HG03103 (cell line): ENCODE measurements around the gene PRSS27.
"Not testable (repeated sequence)": the region's sequence is repeated elsewhere in the genome, so short reads cannot be mapped to it uniquely, and the experiment has no call there.

Source experiments
- ATAC-seq: cut with Tn5 transposase; IDR thresholded peaks from one replicate; pipeline ENCODE4 v1.9.1; 2021; ENCODE audit warnings: low read depth; ENCODE audit not compliant: unreplicated experiment

PRSS27 gene

GRCh38 chr16:2680360-2680759 is 39.7 kb downstream of the PRSS27 start:
- not testable (repeated sequence) for ATAC-seq

- ATAC-seq: not testable (repeated sequence)
Observed at GRCh38 chr16:2679902-2680301, 40.1 kb downstream of the PRSS27 start.

- ATAC-seq: not testable (repeated sequence)
Observed at GRCh38 chr16:2678206-2678965, 41.6 kb downstream of the PRSS27 start.

DNA sequence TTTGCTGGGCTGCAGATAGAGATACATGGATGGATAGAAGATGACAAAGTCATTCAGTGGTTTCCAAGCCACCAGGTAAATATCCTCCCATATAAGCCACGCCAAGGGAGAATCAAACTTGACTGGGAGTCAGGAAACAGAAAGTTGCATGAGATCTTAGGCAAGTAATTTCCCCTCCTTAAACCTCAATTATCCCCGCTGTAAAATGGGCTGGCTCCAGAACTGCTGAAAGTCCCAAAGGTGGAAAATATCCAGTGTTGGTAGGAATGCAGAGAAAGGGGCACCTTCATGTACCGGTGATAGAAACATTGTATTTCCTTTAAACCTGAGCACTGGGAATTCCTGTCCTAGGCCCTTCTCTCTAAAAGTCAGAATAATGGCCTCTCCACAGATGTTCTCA is 43.1 kb downstream of the PRSS27 start:
- ATAC-seq: not testable (repeated sequence)

- ATAC-seq: no peak
Observed at GRCh38 chr16:2675714-2676113, 44.3 kb downstream of the PRSS27 start.

DNA sequence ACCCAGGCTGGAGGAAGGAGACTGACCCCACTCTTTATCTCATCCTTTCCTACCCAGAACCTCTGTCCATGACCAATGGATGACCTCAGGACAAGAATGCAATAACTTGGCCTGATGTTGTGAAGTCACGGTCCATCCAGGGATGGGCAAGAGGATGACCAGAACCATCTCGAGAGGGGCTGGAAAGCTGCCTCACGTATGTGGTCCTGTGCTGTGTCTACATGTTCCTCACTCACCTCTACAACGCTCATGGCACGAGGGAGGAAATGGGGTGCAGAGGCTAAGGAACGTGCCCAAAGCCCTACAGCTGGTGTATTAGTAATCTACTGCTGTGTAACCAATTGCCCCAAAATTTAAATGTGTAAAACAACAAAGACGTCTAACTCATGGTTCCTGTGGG is 45.0 kb downstream of the PRSS27 start:
- ATAC-seq: no peak

- ATAC-seq: peak; percentile 72
Observed at GRCh38 chr16:2673066-2673999, 46.7 kb downstream of the PRSS27 start.

- no peak for ATAC-seq
Observed at GRCh38 chr16:2671741-2672140, 48.3 kb downstream of the PRSS27 start.

- ATAC-seq: not testable (repeated sequence)
Observed at GRCh38 chr16:2671193-2671592, 48.8 kb downstream of the PRSS27 start.

- not testable (repeated sequence) for ATAC-seq
Observed at GRCh38 chr16:2670017-2670416, 50.0 kb downstream of the PRSS27 start.

- not testable (repeated sequence) for ATAC-seq
Observed at GRCh38 chr16:2669587-2669986, 50.4 kb downstream of the PRSS27 start.

DNA sequence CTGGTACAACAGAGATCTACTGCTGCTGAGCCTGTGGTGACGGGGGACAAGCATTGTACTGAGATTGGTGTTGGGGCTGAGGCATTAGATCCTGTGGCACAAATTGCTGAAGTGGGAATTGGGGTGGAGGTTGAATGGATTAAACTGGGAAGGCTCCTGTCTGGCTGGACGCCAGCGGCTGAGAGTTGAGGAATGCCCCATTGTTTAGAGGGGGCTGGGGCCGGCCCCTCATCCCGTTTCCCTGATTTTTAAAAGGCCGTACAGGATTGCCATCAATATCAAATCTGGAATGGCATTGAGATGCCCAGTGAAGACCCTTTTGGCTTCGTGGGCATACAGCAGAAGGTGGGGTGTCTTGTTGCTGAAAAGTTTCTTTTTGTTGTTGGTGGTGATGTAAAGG is 53.4 kb downstream of the PRSS27 start:
- not testable (repeated sequence) for ATAC-seq

DNA sequence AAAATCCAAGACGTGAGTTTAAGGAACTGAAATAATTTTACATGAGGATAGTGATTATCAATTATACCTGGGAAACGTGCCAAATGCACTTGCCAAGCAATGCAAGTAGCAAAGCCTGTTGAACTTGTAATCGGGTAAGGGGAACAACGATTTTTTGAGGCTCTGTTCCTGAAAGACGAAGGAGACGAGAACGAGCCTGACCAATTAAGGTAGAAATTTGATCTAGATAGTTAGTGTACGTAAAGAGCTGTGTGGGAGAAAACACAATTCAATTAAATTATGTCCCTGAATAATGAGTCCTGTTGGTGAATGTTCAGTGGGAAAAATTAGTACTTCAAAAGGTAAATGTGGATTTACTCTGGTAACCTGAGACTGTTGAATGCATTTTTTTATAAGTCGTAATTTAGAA is 55.4 kb downstream of the PRSS27 start:
- no peak for ATAC-seq

DNA sequence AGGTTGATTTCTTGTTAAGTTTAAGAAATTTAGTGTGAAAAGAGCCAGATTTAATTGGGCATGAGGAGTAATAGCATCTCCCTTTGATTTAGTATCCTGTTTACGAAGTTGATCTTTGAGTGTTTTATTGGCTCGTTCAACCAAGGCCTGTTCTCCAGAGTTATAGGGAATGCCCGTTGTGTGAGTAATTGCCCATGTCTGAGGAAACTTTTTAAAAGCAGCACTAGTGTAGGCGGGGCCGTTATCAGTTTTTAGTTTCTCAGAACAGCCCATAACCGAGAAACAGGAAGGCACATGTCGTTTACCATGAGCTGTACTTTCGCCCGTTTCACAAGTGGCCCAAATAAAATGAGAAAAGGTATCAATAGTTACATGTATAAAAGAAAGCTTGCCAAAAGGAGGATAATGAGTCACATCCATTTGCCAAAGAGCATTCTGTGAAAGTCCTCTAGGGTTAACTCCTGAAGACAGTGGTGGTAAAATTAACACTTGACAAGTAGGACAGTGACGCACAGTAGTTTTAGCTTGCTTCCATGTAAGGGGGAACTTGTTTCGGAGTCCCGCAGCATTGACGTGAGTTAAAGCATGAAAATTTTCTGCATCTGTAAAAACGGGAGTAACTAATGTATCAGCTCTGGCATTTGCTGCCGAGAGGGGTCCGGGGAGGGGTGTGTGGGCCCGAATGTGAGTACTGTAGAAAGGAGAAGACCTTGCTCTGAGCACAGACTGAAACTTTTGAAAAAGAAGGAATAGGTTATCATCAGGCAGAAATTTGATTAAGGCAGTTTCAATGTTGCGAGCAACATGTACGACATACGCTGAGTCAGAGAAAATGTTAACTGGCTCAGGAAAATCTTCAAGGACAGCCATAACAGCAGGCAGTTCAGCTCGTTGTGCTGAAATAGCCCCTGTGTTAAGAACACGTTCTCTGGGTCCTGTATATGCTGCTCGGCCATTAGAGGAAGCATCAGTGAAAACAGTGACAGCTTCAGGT is 56.2 kb downstream of the PRSS27 start:
- ATAC-seq: no peak
